Motor neuron (in vitro differentiated cells): ENCODE data around the gene ACTL8. TPM values are rescaled to one million over a fixed set of nuclear protein-coding genes. Genes with fewer than 3 reads are reported as not detected.

Experiments used
- ATAC-seq, 8 experiments: fragments of 200-7000 bp; cut with Tn5 transposase; replicated peaks in 6 of 8; 2 replicates each; pipeline ENCODE4 v1.8.0; 2021; ENCODE audit warnings: mild to moderate bottlenecking in 8 of 8, moderate library complexity in 8 of 8
- H3K27ac ChIP-seq, 2 donors: fragments of 250-450 bp; sonication (Bioruptor Pico); 2 replicates each; pipeline ENCODE4 v1.9.0; 2021; ENCODE audit warnings: antibody characterized with exemption in 2 of 2, mild to moderate bottlenecking in 2 of 2, moderate library complexity in 1 of 2
- H3K4me1 ChIP-seq, 2 donors: fragments of 250-450 bp; sonication (Bioruptor Pico); replicated peaks in 1 of 2; 2 replicates each; pipeline ENCODE4 v1.6.1; 2021; ENCODE audit warnings: antibody characterized with exemption in 2 of 2, mild to moderate bottlenecking in 2 of 2, moderate library complexity in 1 of 2
- H3K4me3 ChIP-seq, 5 donors: fragments of 250-450 bp; sonication (Bioruptor Pico); 2 replicates each; pipeline ENCODE4 v1.9.0; 2021; ENCODE audit warnings: antibody characterized with exemption in 5 of 5, mild to moderate bottlenecking in 5 of 5, moderate library complexity in 4 of 5
- WGBS, 10 experiments: fragments of 450-650 bp; shearing (Covaris generic); methylation state at CpG; one replicate each; pipeline ENCODE4 v1.0.0; 2022; 5-methylcytosine and 5-hydroxymethylcytosine counted together
- in situ Hi-C, 9 experiments: fragments of 400-800 bp; cut with MboI; loops; one replicate each; pipeline ENCODE4 v1.15.0; 2021; ENCODE audit warnings: low sequenced_read_pairs in 9 of 9, low pct_unique_long_range_greater_than_20kb in 2 of 9; ENCODE audit not compliant: unreplicated experiment in 9 of 9
- total RNA-seq, 8 experiments: library from RNA; unstranded; fragments of 300-600 nt; gene quantifications; 2 replicates each; pipeline versions ENCODE4 v1.2.3 to v1.2.4, GENCODE V29; 2022

Gene ACTL8
- total RNA-seq, 8 experiments from 2014 or later, result 0.11 to 42.2 (median 1.3) TPM; not detected in 1

- in situ Hi-C loops, result no loop called here
- WGBS, 10 experiments, result 50 to 71% (median 56%) methylated on average over 4 of the region's 4 CpGs; no CpG with 5 or more reads in 6 of the 10 experiments
- Histone ChIP-seq H3K4me3 (no peak overlapping the region), H3K4me1 (peaks cover 8 to 11% of the 10 kb centered on the region in 2 donors), H3K27ac (no peak overlapping the region)
- no peak for ATAC-seq
These were observed 73.9 kb downstream of the ACTL8 start for GRCh38 chr1:17828991-17829390.

DNA sequence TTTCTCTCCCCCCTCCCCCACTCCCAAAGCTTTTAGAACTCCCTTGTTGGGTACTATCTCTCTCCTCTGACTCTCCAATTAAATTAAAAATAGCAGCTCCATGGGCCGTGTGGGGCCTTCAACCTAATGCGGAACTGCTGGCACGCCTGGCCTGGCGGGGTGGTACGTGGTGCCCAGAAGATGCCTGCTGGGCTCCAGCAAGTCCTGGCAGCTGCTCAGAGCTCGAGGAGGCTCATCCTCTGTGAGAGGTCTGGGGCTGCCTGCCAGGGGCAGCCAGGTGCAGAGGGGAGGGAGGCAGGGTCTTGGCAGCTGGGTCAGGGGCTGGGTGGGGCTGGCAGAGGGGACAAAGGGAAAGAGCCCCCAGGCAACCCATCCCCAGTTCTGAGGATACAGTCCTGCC, 74.4 kb downstream of the ACTL8 start:
- Histone ChIP-seq H3K4me1 (peaks cover 8 to 11% of the 10 kb centered on the region in 2 donors), H3K4me3 (no peak overlapping the region), H3K27ac (no peak overlapping the region)
- 17 to 60% (median 44%) methylated on average over 1 to 2 of the region's 6 CpGs; no CpG with 5 or more reads in 6 of the 10 experiments for WGBS, 10 experiments
- ATAC-seq, result no peak
- in situ Hi-C loops, result no loop called here

DNA sequence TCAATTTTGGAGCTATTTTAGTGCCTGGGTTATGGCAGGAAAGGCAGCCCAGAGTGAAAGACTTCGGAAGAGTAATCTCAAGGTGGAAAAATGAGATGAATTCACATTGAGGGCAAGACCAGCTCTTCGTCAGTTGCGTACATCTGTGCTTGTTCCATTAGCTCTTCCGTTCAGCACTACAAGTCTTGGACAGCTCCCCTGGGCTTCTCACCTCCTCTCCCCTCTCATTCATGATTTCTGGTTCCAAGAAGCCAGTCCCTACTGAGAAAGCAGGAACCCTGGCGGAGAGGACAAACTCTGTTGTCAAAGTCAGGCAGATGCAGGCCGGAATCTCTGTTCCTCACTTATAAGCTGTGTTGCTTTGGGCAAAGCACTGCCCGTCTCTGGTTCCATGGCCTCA, 76.5 kb downstream of the ACTL8 start:
- H3K4me3 ChIP-seq, result no peak overlapping the region
- peak in 3 of 8 experiments; percentile 47 to 55 (median 50) for ATAC-seq
- H3K27ac ChIP-seq, result no peak overlapping the region
- peaks cover 8 to 11% of the 10 kb centered on the region in 2 donors for H3K4me1 ChIP-seq
- 0 to 60% (median 29%) methylated on average over 1 to 7 of the region's 7 CpGs; no CpG with 5 or more reads in 2 of the 10 experiments for WGBS, 10 experiments
- in situ Hi-C loops, result loop anchor here in 1 of 9 experiments (10.0 kb wide), 1 partner anchor 167 kb away; no protein-coding TSS in a partner anchor

GRCh38 chr1:17833661-17834501, 78.7 kb downstream of the ACTL8 start:
- Histone ChIP-seq H3K27ac (no peak overlapping the region), H3K4me1 (peaks cover 11% of the 10 kb centered on the region in 2 donors), H3K4me3 (no peak overlapping the region)
- in situ Hi-C loops, result loop anchor here in 1 of 9 experiments (10.0 kb wide), 1 partner anchor 169 kb away; no protein-coding TSS in a partner anchor
- ATAC-seq, result peak in 3 of 8 experiments; percentile 28 to 48 (median 44)
- 58 to 100% (median 81%) methylated on average over 1 to 10 of the region's 15 CpGs; no CpG with 5 or more reads in 4 of the 10 experiments for WGBS, 10 experiments

GRCh38 chr1:17834561-17835100, 79.5 kb downstream of the ACTL8 start:
- no peak for ATAC-seq
- H3K4me3 ChIP-seq, result no peak overlapping the region
- H3K27ac ChIP-seq, result no peak overlapping the region
- in situ Hi-C loops, result loop anchor here in 1 of 9 experiments (10.0 kb wide), 1 partner anchor 170 kb away; no protein-coding TSS in a partner anchor
- H3K4me1 ChIP-seq, result peaks cover 11% of the 10 kb centered on the region in 2 donors
- 50 to 91% (median 73%) methylated on average over 1 to 8 of the region's 8 CpGs; no CpG with 5 or more reads in 2 of the 10 experiments for WGBS, 10 experiments

- H3K4me1 ChIP-seq, result peaks cover 7 to 10% of the 10 kb centered on the region in 2 donors
- no peak overlapping the region for H3K4me3 ChIP-seq
- in situ Hi-C loops, result loop anchor here in 1 of 9 experiments (10.0 kb wide), 1 partner anchor 173 kb away; no protein-coding TSS in a partner anchor
- no peak overlapping the region for H3K27ac ChIP-seq
- ATAC-seq, result peak in 2 of 8 experiments; percentile 31 to 64
- 50 to 83% (median 60%) methylated on average over 1 to 11 of the region's 12 CpGs; no CpG with 5 or more reads in 5 of the 10 experiments for WGBS, 10 experiments
These were observed 82.3 kb downstream of the ACTL8 start for GRCh38 chr1:17837233-17838030.

DNA sequence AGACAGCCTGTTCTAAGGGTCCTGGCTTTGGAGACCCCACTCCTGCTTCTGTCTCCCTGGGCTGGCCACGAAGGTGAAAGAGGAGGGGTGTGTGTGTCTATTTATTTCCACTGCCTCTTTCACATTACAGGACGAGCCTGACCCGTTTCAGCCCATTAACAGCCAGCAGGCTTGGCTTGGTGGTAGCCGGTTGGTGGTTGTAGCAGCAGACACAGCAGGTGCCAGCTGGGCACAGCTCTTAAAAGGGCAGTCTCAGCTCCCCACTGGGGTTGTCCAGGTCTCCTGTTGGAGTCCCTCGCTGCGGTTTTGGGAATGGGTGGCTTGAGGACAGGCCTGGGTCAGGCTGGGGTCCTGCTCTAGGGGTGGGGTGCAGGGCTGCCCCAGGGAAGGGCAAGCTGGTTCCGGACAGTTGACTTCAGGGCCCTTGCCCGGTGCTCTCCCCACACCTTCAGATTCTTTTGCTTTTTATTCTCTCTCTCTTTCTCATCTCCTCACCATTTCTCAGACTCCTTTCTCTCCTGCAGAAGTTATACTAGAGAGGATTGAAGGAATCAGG, 84.6 kb downstream of the ACTL8 start:
- WGBS, 10 experiments, result 0 to 90% (median 79%) methylated on average over 1 to 8 of the region's 8 CpGs; no CpG with 5 or more reads in 1 of the 10 experiments
- H3K4me3 ChIP-seq, result no peak overlapping the region
- H3K27ac ChIP-seq, result no peak overlapping the region
- ATAC-seq, result no peak
- H3K4me1 ChIP-seq, result peaks cover 10 to 18% of the 10 kb centered on the region in 2 donors
- in situ Hi-C loops, result loop anchor here in 1 of 9 experiments (10.0 kb wide), 1 partner anchor 175 kb away; no protein-coding TSS in a partner anchor

DNA sequence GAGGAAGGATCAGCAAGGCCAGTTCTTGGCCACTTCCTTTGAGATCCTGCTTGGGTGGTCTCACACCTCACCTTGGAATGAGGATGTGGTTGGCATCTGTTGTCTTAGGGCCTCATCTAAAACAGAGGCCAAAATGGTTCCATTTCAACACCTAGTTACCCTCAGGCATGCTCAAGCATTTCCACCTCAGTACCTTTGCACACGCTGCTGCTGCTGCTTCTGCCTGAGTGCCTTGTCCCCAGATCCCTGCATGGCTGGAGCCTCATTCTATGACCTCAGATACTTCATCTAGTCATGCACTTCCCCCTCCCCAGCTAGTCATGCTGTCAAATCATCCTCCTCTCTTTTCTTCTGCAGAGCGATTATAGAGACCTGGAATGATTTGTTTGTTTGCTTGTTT, 86.8 kb downstream of the ACTL8 start:
- peaks cover 10 to 26% of the 10 kb centered on the region in 2 donors for H3K4me1 ChIP-seq
- H3K4me3 ChIP-seq, result no peak overlapping the region
- in situ Hi-C loops, result no loop called here
- no peak overlapping the region for H3K27ac ChIP-seq
- WGBS, 10 experiments, result 75 to 96% (median 83%) methylated on average over 2 of the region's 2 CpGs; no CpG with 5 or more reads in 6 of the 10 experiments
- no peak for ATAC-seq

GRCh38 chr1:17842686-17843085, 87.6 kb downstream of the ACTL8 start:
- in situ Hi-C loops, result no loop called here
- Histone ChIP-seq H3K4me1 (peaks cover 6 to 26% of the 10 kb centered on the region in 2 donors), H3K27ac (no peak overlapping the region), H3K4me3 (no peak overlapping the region)
- WGBS, 10 experiments, result 40 to 100% (median 56%) methylated on average over 1 to 4 of the region's 5 CpGs; no CpG with 5 or more reads in 7 of the 10 experiments
- peak in 3 of 8 experiments; percentile 16 to 38 (median 22) for ATAC-seq

- peak in 5 of 8 experiments; percentile 23 to 66 (median 39) for ATAC-seq
- 0% methylated on average over 1 to 2 of the region's 10 CpGs; no CpG with 5 or more reads in 8 of the 10 experiments for WGBS, 10 experiments
- Histone ChIP-seq H3K4me3 (no peak overlapping the region), H3K4me1 (peaks cover 6 to 26% of the 10 kb centered on the region in 2 donors), H3K27ac (no peak overlapping the region)
- in situ Hi-C loops, result no loop called here
These were observed 89.2 kb downstream of the ACTL8 start for GRCh38 chr1:17844185-17844826.

GRCh38 chr1:17845583-17845982, 90.5 kb downstream of the ACTL8 start:
- in situ Hi-C loops, result no loop called here
- ATAC-seq, result peak in 3 of 8 experiments; percentile 12 to 14 (median 13)
- peaks cover 6 to 26% of the 10 kb centered on the region in 2 donors for H3K4me1 ChIP-seq
- no peak overlapping the region for H3K4me3 ChIP-seq
- no peak overlapping the region for H3K27ac ChIP-seq
- 53 to 100% (median 60%) methylated on average over 1 to 3 of the region's 4 CpGs; no CpG with 5 or more reads in 6 of the 10 experiments for WGBS, 10 experiments
